UCSD-AML1 (cell line): ENCODE data around the gene MAFG.
A peak's percentile ranks its signal among the peaks of the same experiment; 100 is the strongest.

Source experiments
- DNase-seq: peaks from one replicate; lab custom pipeline; 2025; ENCODE audit not compliant: unreplicated experiment; lab: John Stamatoyannopoulos, UW

Gene MAFG

DNA sequence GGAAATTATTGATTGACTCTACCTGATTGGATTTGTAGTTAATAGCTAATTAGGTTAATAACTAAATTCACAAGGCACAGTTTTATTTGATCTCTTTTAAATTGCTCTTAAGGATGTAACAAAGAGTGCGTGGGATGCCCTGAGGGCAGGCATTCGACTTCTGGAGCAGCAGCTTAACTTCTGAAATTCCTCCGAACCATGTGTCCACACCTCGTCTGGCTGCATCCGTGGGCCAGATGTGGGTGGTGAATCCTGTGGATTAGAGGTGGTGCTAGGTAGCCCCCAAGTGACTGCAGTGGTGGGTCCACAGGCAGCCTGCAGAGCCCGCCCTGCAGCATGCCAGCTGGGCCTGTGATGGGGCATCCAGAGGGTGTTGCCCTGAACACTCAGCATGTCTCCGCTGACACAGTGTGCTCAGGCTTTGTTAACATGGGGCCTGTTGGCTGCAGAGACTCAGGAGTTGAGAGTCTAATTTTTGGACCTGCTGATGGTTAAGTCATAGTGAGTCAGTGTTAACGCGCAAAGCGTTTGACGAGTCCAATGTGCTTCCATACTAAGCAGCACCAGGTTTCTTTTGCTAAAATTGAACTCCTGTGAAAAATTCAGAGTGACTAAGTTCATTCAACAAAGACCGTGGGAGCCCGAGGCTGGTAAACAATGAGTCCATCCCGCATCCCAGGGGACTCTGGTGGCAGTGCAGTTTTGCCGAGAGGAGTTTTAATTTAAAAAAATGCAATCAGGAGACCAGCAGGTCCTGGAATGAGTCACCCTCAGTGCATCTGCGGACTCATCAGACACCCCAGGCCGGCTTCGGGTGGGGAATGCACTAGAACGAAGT lies 29.3 kb downstream of the MAFG start:
- DNase-seq = no peak

GRCh38 chr17:81895400-81895799 lies 32.1 kb downstream of the MAFG start:
- DNase-seq = no peak

- DNase-seq = no peak
These were observed 36.3 kb downstream of the MAFG start for GRCh38 chr17:81891303-81891552.

GRCh38 chr17:81890447-81891302 lies 36.9 kb downstream of the MAFG start:
- peak; percentile 24 for DNase-seq

DNA sequence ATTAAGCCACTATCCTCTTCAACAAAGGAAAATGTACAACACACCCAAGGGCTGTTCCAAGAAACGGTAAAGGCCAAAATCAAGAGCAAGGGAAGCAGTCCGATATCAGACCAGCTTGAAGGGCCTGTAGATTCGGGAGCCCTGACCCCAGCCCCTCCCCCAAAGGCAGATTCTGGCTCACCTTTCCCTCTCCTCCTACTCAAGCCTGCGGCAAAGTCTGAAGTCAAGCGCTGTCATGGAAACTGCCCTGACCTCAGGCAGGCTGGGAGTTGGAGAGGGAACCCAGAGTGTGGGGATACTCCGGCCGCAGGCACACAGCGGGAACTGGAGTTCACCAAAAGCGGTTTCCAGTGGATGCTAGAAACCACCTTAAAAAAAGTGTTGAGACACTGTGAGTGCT lies 37.9 kb downstream of the MAFG start:
- DNase-seq = no peak

- DNase-seq = no peak
These were observed 38.4 kb downstream of the MAFG start for GRCh38 chr17:81888988-81889595.

DNA sequence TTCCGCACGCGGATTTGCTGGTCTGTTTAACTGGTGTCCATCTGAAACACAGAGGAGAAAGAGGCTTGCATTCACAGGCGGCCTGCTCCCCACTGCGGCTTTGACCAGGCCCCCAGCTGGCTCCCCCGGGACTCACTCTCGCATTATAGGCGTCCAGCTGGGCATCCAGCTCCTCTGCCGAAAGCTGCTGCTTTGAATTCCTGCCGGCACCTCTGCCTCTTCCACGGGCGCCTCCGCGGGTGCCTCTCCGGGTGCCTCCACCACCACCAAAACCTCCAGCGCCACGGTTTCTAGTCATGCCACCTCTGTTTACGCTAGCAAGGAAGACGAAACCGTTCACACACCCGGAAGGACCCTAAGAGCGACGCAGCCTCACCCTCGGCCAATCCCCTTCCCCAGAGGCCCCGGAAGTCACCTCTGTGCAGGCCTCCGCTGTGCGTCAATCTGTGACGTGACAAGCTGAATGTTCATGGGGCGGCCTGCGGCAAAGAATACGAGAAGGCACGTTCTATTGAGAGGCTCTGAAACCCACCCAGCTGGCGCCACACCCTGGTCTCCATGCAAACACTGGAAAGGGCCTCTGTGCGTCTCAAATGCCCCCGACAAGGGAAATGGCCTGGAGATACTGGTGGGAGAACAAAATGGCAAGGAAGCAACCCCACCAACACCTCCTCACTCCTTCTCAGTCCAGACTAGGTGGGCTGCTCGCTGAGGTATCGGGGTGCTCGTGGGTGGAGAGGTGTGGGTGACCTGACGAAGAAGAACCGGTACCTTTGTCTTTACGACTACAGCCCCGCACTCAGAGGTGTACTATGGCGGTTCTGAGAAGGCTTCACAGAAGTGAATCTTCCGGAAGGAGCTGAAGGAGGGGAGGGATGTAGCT lies 39.2 kb downstream of the MAFG start:
- DNase-seq = no peak

DNA sequence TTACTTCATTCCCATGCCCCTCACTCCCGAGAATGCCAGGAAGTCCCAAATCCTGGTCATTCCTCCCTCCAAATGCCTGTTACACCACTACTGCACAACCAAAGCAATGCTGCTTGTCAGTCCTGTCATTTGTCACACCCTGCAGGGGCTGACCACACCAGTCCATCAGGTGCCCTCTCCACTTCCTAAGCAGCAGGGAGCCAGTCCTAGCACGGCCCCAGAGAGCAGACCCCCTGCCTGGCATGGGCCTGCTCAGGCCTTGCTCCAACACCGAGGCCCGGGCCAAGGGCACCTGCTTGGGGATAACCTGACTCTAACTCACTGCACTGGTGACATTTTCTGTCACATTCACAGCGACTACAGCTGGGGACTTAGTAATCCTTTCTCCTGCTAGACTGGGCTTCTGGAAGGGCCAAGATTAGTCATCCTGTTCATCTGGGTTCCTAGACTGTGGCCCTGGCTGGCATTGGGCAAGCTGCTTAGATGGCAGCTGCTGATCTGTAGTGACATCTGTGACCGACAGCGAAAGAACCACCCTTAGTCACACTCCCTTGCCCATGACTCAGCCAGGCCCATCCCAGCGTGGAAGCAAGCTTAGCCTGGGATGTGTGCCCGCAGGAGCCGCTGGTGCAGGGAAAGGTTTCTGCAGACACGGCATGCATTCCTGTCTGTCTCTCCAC lies 41.5 kb downstream of the MAFG start:
- no peak for DNase-seq

DNA sequence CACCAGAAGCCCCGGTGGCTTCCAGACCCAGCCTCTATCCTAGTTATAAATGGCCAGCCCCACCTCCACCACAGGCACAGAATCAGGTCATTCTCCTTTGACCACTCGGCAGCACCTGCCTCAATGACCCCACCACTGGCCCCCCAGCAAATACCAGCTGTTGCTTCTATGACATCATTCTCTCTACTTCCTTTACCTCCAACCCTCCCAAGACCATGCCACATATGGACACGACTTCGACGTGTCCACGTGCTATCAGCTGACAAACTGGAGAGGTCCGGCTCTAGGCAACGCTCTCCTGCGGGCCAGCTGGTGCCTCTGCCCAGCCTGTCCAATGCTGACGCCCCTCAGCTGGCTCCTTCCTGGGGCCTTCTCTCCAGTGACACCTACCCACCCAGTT lies 42.1 kb downstream of the MAFG start:
- DNase-seq = no peak

DNA sequence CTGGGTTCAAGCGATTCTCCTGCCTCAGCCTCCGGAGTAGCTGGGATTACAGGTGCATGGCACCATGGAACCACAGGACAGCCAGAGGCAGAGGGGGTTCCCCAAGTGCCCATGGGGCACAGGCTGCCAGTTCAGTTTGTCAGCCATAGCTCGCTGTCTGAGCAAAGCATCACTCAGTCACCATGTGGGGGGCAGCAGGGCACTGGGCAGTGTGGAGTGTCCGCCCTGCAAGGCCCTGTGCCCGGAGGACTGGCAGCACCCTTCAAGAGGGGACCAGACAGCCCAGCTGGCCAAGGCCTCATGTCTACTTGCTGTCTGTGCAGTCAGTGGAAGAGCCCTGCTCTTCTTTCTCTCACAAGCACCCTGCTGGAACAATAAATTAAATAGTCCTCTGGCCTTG lies 42.6 kb downstream of the MAFG start:
- no peak for DNase-seq

- no peak for DNase-seq
These were observed 43.0 kb downstream of the MAFG start for GRCh38 chr17:81884520-81884919.

GRCh38 chr17:81879121-81879520 lies 48.4 kb downstream of the MAFG start:
- DNase-seq = no peak

GRCh38 chr17:81878294-81878693 lies 49.2 kb downstream of the MAFG start:
- no peak for DNase-seq

- DNase-seq = no peak
These were observed 50.0 kb downstream of the MAFG start for GRCh38 chr17:81877569-81877968.

GRCh38 chr17:81871387-81872230 lies 55.9 kb downstream of the MAFG start:
- peak; percentile 93 for DNase-seq

DNA sequence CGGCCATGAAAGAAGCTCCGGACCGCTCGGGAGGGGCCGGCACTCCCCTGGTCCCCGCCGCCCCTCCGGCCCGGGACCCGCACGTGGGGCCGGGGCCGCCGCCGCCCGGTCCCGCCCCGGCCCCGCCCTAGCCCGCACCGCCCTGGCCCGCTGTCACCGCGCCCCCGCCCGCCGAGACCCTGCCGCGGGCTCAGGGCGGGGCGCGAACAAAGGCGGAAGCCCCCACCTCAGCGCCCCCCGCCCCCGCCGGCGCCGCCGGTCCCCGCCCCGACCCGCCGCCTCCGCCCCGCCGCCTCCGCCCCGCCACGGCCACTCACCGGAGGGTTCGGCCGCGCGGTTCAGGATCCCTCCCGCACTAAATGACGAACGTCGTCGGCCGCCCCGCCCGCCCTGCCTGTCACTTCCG lies 56.6 kb downstream of the MAFG start, which contains the start of gene ARHGDIA:
Gene ARHGDIA (minus strand): TSS at position 357 of the 406 bp plus-strand sequence. CDS start 1,407 bp downstream, outside the sequence.
- DNase-seq = no peak

DNA sequence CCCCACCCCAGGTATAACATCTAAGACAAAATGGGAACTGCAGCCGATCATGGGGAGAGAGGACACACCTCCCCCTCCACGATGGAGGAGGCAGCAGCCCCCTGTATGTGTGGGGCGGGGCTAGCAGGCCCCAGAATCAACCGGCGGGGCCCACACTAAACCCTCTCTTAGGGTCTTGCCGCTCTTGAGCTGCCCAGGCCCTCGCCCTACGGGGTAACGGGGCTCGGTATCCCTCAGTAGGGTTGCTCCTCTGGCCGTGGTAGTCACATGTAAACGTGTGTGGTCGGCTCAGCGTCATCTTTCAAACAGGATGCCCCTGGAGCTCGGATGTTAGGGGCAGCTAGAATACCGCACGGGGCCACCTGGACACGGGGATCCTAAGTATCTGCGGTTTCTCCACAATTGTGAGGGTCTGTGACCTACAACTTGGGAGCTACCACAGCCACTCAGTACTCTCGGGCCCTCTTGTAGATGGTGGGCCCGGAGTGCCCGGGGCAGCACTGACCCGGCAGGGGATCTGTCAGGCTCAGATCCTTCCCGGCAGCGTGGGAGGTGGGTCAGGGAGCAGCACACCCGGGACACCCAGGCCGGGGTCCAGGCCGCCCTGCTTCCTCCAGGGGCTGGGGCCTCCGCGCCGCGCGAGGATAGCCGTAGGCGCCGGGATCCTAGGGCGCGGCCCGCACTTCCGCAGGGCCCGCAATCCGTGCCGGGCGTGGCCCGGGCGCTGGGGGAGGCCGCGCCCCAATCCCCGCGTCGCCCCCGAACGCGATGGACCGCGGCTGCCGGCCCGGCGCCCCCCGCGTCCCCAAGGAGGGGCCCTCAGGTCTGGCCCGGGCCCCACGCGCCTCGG lies 57.2 kb downstream of the MAFG start:
- peak; percentile 31 for DNase-seq
